Activated CD8-positive, alpha-beta T cell treated with anti-CD3 and anti-CD28 coated beads for 36 hours (primary cell): ENCODE results near the gene COL19A1. TPM values are rescaled to one million over a fixed set of nuclear protein-coding genes. Genes with fewer than 3 reads are reported as not detected.

Experiments used
- ATAC-seq: fragments of 200-7000 bp; cut with Tn5 transposase; one replicate; pipeline ENCODE4 v1.10.0; 2021; ENCODE audit warnings: mild to moderate bottlenecking, moderate library complexity
- CTCF ChIA-PET: fragments of 350-600 bp; sonication (Branson Sonifier 250); formaldehyde crosslinking; loops from one replicate; lab custom pipeline; 2021; ENCODE audit warnings: antibody characterized with exemption; lab: Charles Lee
- POLR2A ChIA-PET: fragments of 350-600 bp; sonication (Branson Sonifier 250); formaldehyde crosslinking; loops from one replicate; lab custom pipeline; 2021; ENCODE audit warnings: antibody characterized with exemption; lab: Charles Lee
- DNase-seq: peaks from one replicate; pipeline ENCODE4 v3.0.0-alpha.2; 2020
- H3K27ac Mint-ChIP-seq: one replicate; pipeline ENCODE4 v1.8.0; 2021; ENCODE audit warnings: mild to moderate bottlenecking, mixed read lengths
- H3K27me3 Mint-ChIP-seq: one replicate; pipeline ENCODE4 v1.8.0; 2021; ENCODE audit warnings: mixed read lengths
- H3K36me3 Mint-ChIP-seq: one replicate; pipeline ENCODE4 v1.8.0; 2021; ENCODE audit warnings: low read depth, mixed read lengths
- H3K4me1 Mint-ChIP-seq: one replicate; pipeline ENCODE4 v1.8.0; 2021; ENCODE audit warnings: low read depth, mixed read lengths
- H3K4me3 Mint-ChIP-seq: one replicate; pipeline ENCODE4 v1.8.0; 2021; ENCODE audit warnings: mild to moderate bottlenecking, moderate library complexity, mixed read lengths
- H3K9me3 Mint-ChIP-seq: one replicate; pipeline ENCODE4 v1.8.0; 2021; ENCODE audit warnings: mixed read lengths
- intact Hi-C: fragments of 100-400 bp; cut with micrococcal nuclease; formaldehyde crosslinking; loops from one replicate; pipeline ENCODE4 v1.10.0; 2022
- total RNA-seq, 2 experiments: library from RNA; stranded (reverse); gene quantifications; one replicate each; pipeline ENCODE4 v1.2.3, GENCODE V29; 2021
- TF ChIP-seq, protein P1 (sequence below): fragments of 200-600 bp; IDR thresholded peaks from one replicate; pipeline ENCODE4 v1.8.0; 2022; ENCODE audit warnings: antibody characterized with exemption, mild to moderate bottlenecking

Gene COL19A1
- total RNA-seq, 2 experiments from 2014 or later: 0.14 TPM; not detected in 1

DNA sequence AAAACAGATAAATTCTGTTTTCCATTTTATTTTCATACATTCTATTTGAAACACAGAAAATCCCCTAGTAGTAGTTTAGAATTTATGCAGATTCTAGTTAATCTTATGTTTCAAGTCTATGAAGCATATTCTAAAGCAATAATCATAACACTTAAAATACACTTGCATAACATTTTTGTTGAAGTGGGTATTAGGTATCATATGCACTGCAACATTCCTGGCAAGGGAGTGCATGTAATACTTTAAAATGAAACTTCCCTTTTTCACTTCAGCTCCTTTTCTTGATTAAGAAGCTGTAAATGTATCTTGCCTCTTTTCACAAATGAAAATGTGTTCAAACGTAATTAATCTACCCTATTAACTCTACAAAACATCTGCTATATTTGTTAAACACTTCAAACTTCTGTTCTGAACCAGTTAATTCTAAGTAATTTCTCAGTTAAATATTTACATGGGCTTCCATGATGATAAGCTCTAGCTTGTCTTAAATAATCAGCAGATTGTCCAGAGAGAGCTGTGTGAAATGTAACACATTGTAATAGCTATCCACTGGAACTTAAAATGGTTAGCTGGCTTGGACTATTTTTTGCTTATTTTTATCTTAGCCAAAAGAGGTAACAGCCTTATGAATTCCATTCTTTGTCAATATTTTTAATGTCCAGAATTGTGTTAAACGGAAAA, 192.8 kb downstream of the COL19A1 start:
- DNase-seq (no peak), ATAC-seq (no peak)
- no peaks in the 10 kb centered on the region for H3K36me3 Mint-ChIP-seq
- intact Hi-C loops: no loop called here
- no peak overlapping the region for H3K4me3 Mint-ChIP-seq
- TF ChIP-seq, protein P1, sequence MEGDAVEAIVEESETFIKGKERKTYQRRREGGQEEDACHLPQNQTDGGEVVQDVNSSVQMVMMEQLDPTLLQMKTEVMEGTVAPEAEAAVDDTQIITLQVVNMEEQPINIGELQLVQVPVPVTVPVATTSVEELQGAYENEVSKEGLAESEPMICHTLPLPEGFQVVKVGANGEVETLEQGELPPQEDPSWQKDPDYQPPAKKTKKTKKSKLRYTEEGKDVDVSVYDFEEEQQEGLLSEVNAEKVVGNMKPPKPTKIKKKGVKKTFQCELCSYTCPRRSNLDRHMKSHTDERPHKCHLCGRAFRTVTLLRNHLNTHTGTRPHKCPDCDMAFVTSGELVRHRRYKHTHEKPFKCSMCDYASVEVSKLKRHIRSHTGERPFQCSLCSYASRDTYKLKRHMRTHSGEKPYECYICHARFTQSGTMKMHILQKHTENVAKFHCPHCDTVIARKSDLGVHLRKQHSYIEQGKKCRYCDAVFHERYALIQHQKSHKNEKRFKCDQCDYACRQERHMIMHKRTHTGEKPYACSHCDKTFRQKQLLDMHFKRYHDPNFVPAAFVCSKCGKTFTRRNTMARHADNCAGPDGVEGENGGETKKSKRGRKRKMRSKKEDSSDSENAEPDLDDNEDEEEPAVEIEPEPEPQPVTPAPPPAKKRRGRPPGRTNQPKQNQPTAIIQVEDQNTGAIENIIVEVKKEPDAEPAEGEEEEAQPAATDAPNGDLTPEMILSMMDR: no peak
- CTCF ChIA-PET: no interaction called here
- POLR2A ChIA-PET: no interaction called here
- H3K4me1 Mint-ChIP-seq: no peaks in the 10 kb centered on the region
- H3K27me3 Mint-ChIP-seq: peaks cover 2% of the 10 kb centered on the region
- no peak overlapping the region for H3K27ac Mint-ChIP-seq
- no peaks in the 10 kb centered on the region for H3K9me3 Mint-ChIP-seq

DNA sequence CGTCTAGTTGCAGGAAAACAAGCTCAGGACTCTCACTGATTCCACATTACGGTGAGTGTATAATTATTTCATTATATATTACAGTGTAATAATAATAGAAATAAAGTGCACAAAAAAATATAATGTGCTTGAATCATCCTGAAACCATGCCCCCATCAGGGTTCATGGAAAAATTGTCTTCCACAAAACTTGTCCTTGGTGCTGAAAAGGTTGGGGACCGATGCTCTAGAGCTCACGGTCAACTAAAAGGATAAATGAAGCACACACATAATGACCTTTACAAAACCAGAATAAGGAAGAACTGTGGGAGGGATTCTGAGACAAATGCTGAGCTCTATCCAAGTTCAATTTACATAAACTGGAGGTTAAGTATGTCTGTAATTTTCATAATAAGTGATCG, 194.3 kb downstream of the COL19A1 start:
- ChIA-PET POLR2A (no interaction called here), CTCF (interaction anchor here (1.1 kb wide), 1 partner anchor 15 kb away, joined by 4 read pairs; no protein-coding TSS in a partner anchor)
- intact Hi-C loops: no loop called here
- no peak overlapping the region for H3K27ac Mint-ChIP-seq
- no peaks in the 10 kb centered on the region for H3K4me1 Mint-ChIP-seq
- DNase-seq: no peak
- TF ChIP-seq, protein P1: no peak
- H3K27me3 Mint-ChIP-seq: peaks cover 2% of the 10 kb centered on the region
- no peak for ATAC-seq
- H3K4me3 Mint-ChIP-seq: no peak overlapping the region
- no peaks in the 10 kb centered on the region for H3K9me3 Mint-ChIP-seq
- no peaks in the 10 kb centered on the region for H3K36me3 Mint-ChIP-seq

DNA sequence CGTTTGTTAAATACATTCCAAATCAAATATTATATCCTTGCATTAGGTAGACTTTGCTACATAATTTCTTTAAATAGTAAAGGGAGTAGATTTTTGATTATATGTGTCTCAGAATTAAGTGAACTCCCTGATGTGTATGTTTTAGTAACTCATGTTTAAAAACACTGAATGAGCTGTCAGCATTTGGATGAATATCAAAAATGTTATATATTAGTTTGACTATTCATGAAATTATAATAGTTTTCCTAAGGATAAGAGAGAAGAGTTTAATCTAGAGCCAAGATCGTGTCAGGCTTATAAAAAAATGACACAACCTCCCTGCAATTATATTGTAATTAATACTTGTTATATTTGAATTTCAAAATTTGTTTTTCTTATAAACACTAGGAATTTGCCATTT, 195.2 kb downstream of the COL19A1 start:
- DNase-seq: no peak
- Mint-ChIP-seq H3K9me3 (no peaks in the 10 kb centered on the region), H3K36me3 (no peaks in the 10 kb centered on the region), H3K27me3 (peaks cover 2% of the 10 kb centered on the region), H3K4me1 (no peaks in the 10 kb centered on the region), H3K4me3 (no peak overlapping the region), H3K27ac (no peak overlapping the region)
- ChIA-PET CTCF (no interaction called here), POLR2A (interaction anchor here (0.6 kb wide), 1 partner anchor 430 kb away, joined by 3 read pairs; no protein-coding TSS in a partner anchor)
- TF ChIP-seq, protein P1: no peak
- intact Hi-C loops: no loop called here
- ATAC-seq: no peak

DNA sequence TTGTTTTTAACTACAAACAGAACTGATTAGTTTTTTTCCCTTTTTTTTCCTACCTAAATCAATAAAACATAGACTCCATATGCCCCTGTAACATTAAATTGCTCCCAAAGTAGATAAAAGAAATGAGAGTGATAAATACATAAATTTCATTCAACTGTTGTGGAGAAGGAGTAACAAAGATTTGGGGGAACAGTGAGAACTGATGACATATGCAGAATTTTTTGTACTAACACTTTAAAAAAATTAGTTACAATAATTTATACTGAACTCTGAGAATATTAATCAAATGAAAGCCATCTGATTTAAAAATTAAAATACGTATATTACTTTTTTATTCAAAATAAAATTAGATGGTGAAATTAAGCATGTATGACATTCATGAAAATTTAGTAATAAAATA, 195.7 kb downstream of the COL19A1 start:
- TF ChIP-seq, protein P1: no peak
- Mint-ChIP-seq H3K27ac (no peak overlapping the region), H3K4me1 (no peaks in the 10 kb centered on the region), H3K9me3 (no peaks in the 10 kb centered on the region), H3K4me3 (no peak overlapping the region), H3K27me3 (peaks cover 2% of the 10 kb centered on the region), H3K36me3 (no peaks in the 10 kb centered on the region)
- CTCF ChIA-PET: no interaction called here
- no peak for ATAC-seq
- intact Hi-C loops: no loop called here
- POLR2A ChIA-PET: no interaction called here
- DNase-seq: no peak

DNA sequence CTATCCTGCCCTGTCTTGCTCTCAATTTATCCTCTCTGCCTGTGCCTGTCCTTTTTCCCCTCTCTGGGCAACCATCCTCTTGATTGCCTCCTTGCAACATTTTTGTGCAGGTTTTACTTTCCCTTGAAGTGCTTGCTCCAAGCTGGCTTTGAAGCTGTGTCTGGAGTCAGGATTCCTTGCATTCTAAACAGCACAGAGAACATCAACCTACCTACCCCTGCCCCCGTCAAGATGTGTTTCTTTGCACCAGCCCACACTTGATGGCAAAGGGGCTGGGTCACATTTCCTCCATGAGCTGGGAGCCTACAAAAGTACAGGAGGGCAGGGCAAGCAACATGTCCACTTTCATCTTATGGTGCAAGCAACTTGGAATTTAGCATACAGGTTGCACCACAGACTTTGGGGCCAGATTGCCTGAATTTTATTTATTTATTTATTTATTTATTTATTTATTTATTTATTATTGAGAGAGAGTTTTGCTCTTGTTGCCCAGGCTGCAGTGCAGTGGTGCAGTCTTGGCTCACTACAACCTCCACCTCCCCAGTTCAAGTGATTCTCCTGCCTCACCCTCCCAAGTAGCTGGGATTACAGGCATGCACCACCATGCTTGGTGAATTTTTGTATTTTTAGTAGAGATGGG, 206.3 kb downstream of the COL19A1 start:
- no peaks in the 10 kb centered on the region for H3K4me1 Mint-ChIP-seq
- H3K36me3 Mint-ChIP-seq: no peaks in the 10 kb centered on the region
- intact Hi-C loops: no loop called here
- no peak overlapping the region for H3K27ac Mint-ChIP-seq
- POLR2A ChIA-PET: no interaction called here
- DNase-seq (no peak), ATAC-seq (no peak)
- H3K4me3 Mint-ChIP-seq: no peak overlapping the region
- no peaks in the 10 kb centered on the region for H3K27me3 Mint-ChIP-seq
- H3K9me3 Mint-ChIP-seq: no peaks in the 10 kb centered on the region
- TF ChIP-seq, protein P1: no peak
- CTCF ChIA-PET: no interaction called here
